ENCODE results near the gene SGCA. TPM values are rescaled to one million over a fixed set of nuclear protein-coding genes. Genes with fewer than 3 reads are reported as not detected.

The SGCA gene
- total RNA-seq, 1 experiment from 2014 or later = not detected

DNA sequence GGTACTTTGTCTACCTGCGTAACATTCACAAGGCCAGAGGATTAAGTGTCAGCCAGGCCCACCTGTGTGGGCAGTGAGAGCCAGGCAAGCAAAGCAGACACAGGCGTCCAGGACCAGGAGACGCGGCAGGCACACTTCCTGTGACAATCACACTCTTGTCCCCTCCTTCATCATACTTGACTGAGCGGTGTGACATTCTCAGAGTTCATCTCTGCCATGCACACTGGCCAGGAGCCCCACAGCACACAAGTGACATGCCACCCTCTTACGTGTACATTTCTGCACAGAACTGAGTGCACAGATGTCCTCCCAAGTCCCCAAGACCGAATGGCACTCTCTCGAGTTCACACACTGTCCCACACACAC lies 24.1 kb upstream of the SGCA start:
- Histone ChIP-seq H3K4me2 (ENCODE audit: low read length) (no peak overlapping the region), H2AFZ (ENCODE audit: low read length) (no peak overlapping the region), H3K36me3 (ENCODE audit: low read depth, low read length) (peaks cover 73% of the 10 kb centered on the region), H3K4me3 (ENCODE audit: low read length) (no peak overlapping the region), H3K9me3 (ENCODE audit: low read length) (no peaks in the 10 kb centered on the region), H3K9me2 (replicated peaks; ENCODE audit: low read length) (no peaks in the 10 kb centered on the region), H3K9ac (ENCODE audit: low read length) (no peak overlapping the region), H3K27me3 (ENCODE audit: low read length) (no peaks in the 10 kb centered on the region), H3F3A (ENCODE audit: low read length, unreplicated experiment) (no peaks in the 10 kb centered on the region), H3K27ac (ENCODE audit: low read length) (no peak overlapping the region), H3K4me1 (ENCODE audit: insufficient read depth, low read length) (peaks cover 3% of the 10 kb centered on the region; the same call in 1 of the 2 replicates), H3K79me2 (ENCODE audit: low read length) (peaks cover 19% of the 10 kb centered on the region), H4K20me1 (ENCODE audit: low read length) (peaks cover 22% of the 10 kb centered on the region; the same call in 1 of the 2 replicates)
- CTCF ChIA-PET = no interaction called here
- DNase-seq = no peak
- intact Hi-C loops (cut with micrococcal nuclease) = no loop called here
- ATAC-seq = no peak
- no TSS peak for BruUV-seq (replicated peaks)
- TF ChIP-seq, protein P1, sequence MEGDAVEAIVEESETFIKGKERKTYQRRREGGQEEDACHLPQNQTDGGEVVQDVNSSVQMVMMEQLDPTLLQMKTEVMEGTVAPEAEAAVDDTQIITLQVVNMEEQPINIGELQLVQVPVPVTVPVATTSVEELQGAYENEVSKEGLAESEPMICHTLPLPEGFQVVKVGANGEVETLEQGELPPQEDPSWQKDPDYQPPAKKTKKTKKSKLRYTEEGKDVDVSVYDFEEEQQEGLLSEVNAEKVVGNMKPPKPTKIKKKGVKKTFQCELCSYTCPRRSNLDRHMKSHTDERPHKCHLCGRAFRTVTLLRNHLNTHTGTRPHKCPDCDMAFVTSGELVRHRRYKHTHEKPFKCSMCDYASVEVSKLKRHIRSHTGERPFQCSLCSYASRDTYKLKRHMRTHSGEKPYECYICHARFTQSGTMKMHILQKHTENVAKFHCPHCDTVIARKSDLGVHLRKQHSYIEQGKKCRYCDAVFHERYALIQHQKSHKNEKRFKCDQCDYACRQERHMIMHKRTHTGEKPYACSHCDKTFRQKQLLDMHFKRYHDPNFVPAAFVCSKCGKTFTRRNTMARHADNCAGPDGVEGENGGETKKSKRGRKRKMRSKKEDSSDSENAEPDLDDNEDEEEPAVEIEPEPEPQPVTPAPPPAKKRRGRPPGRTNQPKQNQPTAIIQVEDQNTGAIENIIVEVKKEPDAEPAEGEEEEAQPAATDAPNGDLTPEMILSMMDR (conservative IDR thresholded peaks at IDR 0.05; ENCODE audit: low read depth, low read length) = no peak
- TF ChIP-seq EZH2phosphoT487 (IDR thresholded peaks at IDR 0.05; ENCODE audit: borderline replicate concordance, low read length) (no peak), EZH2 (IDR thresholded peaks at IDR 0.05; ENCODE audit: low read length, unreplicated experiment) (no peak)
- POLR2A ChIA-PET (ENCODE audit: unreplicated experiment) = no interaction called here

DNA sequence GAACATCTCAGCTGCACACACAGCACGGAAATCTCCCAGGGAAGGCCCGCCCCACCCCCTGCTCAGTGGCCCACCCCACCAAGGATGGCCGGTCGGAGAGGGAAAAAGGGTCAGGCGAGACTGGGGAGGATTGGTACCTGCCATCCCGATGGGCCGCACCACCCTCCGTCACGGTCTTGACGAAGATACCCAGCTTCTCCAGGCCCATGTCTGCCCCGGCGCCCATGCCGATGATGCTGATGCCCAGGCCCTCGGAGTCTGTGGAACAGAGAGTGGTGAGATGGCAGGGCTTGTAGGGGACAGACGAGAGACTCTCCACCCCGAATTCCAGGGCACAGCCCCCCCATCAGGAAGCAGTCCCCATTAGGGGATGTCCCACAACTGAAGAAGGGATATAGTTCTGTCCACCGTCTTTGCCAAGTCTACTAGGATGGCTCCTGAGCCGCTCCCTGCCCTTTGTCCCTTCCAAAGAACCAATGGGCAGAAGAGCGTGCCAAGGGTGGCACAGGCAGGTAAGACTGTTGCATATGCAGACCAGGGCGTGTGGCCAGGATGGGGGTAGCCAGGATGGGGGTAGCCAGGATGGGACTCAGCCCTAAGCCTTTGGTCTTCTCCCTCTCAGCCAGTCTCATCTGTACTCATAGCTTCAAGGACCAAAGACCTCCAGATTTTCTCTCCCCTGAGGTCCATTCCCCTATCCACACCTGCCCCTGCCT lies 22.2 kb upstream of the SGCA start:
- peaks cover 38% of the 10 kb centered on the region for H3K79me2 ChIP-seq (ENCODE audit: low read length)
- peaks cover 57% of the 10 kb centered on the region for H3K36me3 ChIP-seq (ENCODE audit: low read depth, low read length)
- H3K27ac ChIP-seq (ENCODE audit: low read length) = no peak overlapping the region
- TF ChIP-seq EZH2 (IDR thresholded peaks at IDR 0.05; ENCODE audit: low read length, unreplicated experiment) (no peak), EZH2phosphoT487 (IDR thresholded peaks at IDR 0.05; ENCODE audit: borderline replicate concordance, low read length) (no peak)
- TF ChIP-seq, protein P1 (conservative IDR thresholded peaks at IDR 0.05; ENCODE audit: low read depth, low read length) = no peak
- DNase-seq = no peak
- H3K9me3 ChIP-seq (ENCODE audit: low read length) = no peaks in the 10 kb centered on the region
- ChIA-PET CTCF (interaction anchor here (0.6 kb wide), 1 partner anchor 40 kb away, joined by 3 read pairs; no protein-coding TSS in a partner anchor), POLR2A (ENCODE audit: unreplicated experiment) (no interaction called here)
- no peak overlapping the region for H3K4me3 ChIP-seq (ENCODE audit: low read length)
- H3K27me3 ChIP-seq (ENCODE audit: low read length) = no peaks in the 10 kb centered on the region
- H3K9ac ChIP-seq (ENCODE audit: low read length) = no peak overlapping the region
- BruUV-seq (replicated peaks) = no TSS peak
- no peak for ATAC-seq
- H2AFZ ChIP-seq (ENCODE audit: low read length) = no peak overlapping the region
- peaks cover 41% of the 10 kb centered on the region for H4K20me1 ChIP-seq (ENCODE audit: low read length)
- H3K4me1 ChIP-seq (ENCODE audit: insufficient read depth, low read length) = peaks cover 22% of the 10 kb centered on the region
- H3F3A ChIP-seq (ENCODE audit: low read length, unreplicated experiment) = no peaks in the 10 kb centered on the region
- intact Hi-C loops (cut with micrococcal nuclease) = no loop called here
- no peaks in the 10 kb centered on the region for H3K9me2 ChIP-seq (replicated peaks; ENCODE audit: low read length)
- no peak overlapping the region for H3K4me2 ChIP-seq (ENCODE audit: low read length)

DNA sequence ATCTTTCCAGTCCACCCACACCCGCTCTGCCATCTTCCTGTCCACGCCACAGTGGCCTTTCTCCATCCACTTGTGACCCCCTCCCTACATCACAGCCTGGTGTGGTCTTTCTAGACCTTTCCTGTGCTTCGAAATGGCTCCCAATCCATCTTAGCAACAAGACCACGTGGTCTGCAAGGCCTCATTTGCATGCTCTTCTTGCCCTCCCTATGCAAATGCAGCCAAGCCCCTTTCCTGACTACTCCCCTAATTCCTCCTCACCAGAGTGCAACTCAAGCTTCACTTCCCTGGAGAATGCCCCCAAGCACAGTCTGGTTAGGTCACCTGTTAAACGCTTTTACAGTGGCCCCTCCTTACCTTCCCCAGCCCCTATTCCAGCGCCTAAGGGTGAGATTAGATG lies 21.4 kb upstream of the SGCA start:
- H3K4me2 ChIP-seq (ENCODE audit: low read length) = no peak overlapping the region
- H3K9me3 ChIP-seq (ENCODE audit: low read length) = no peaks in the 10 kb centered on the region
- H3F3A ChIP-seq (ENCODE audit: low read length, unreplicated experiment) = no peaks in the 10 kb centered on the region
- TF ChIP-seq, protein P1 (conservative IDR thresholded peaks at IDR 0.05; ENCODE audit: low read depth, low read length) = no peak
- no peak for TF ChIP-seq EZH2 (IDR thresholded peaks at IDR 0.05; ENCODE audit: low read length, unreplicated experiment)
- no peak for TF ChIP-seq EZH2phosphoT487 (IDR thresholded peaks at IDR 0.05; ENCODE audit: borderline replicate concordance, low read length)
- ChIA-PET CTCF (no interaction called here), POLR2A (ENCODE audit: unreplicated experiment) (no interaction called here)
- no peak overlapping the region for H2AFZ ChIP-seq (ENCODE audit: low read length)
- ATAC-seq = no peak
- H3K27ac ChIP-seq (ENCODE audit: low read length) = no peak overlapping the region
- H3K27me3 ChIP-seq (ENCODE audit: low read length) = no peaks in the 10 kb centered on the region
- H3K9ac ChIP-seq (ENCODE audit: low read length) = no peak overlapping the region
- H3K79me2 ChIP-seq (ENCODE audit: low read length) = peaks cover 45% of the 10 kb centered on the region
- peaks cover 49% of the 10 kb centered on the region for H3K36me3 ChIP-seq (ENCODE audit: low read depth, low read length)
- DNase-seq = no peak
- H3K4me1 ChIP-seq (ENCODE audit: insufficient read depth, low read length) = peaks cover 22% of the 10 kb centered on the region
- peaks cover 43% of the 10 kb centered on the region for H4K20me1 ChIP-seq (ENCODE audit: low read length)
- intact Hi-C loops (cut with micrococcal nuclease) = no loop called here
- no peaks in the 10 kb centered on the region for H3K9me2 ChIP-seq (replicated peaks; ENCODE audit: low read length)
- no peak overlapping the region for H3K4me3 ChIP-seq (ENCODE audit: low read length)
- no TSS peak for BruUV-seq (replicated peaks)
